Left ventricle myocardium inferior (tissue), 1 donor: ENCODE measurements around the gene STK36. TPM values are rescaled to one million over a fixed set of nuclear protein-coding genes. Genes with fewer than 3 reads are reported as not detected.

Source experiments
- DNase-seq: peaks from one replicate; pipeline ENCODE4 v3.0.0-alpha.2; 2020
- H3K27ac ChIP-seq: fragments of 200-600 bp; replicated peaks from 2 replicates; pipeline ENCODE4 v1.8.0; 2021
- H3K27me3 ChIP-seq: fragments of 200-600 bp; 2 replicates; pipeline ENCODE4 v1.8.0; 2021; ENCODE audit warnings: low read depth
- H3K36me3 ChIP-seq: fragments of 200-600 bp; 2 replicates; pipeline ENCODE4 v1.8.0; 2021
- H3K4me1 ChIP-seq: fragments of 200-600 bp; 2 replicates; pipeline ENCODE4 v1.8.0; 2021
- H3K4me3 ChIP-seq: fragments of 200-600 bp; 2 replicates; pipeline ENCODE4 v1.8.0; 2021; ENCODE audit warnings: mild to moderate bottlenecking, moderate library complexity
- H3K9me3 ChIP-seq: fragments of 200-600 bp; replicated peaks from 2 replicates; pipeline ENCODE4 v1.8.0; 2021
- CTCF ChIP-seq: fragments of 200-600 bp; IDR thresholded peaks from 2 replicates; pipeline ENCODE4 v1.8.0; 2021; ENCODE audit warnings: antibody characterized with exemption, mild to moderate bottlenecking, borderline replicate concordance
- intact Hi-C: fragments of 100-400 bp; cut with micrococcal nuclease; formaldehyde crosslinking; loops from one replicate; pipeline ENCODE4 v1.11.0; 2022
- long read RNA-seq: library from polyadenylated mRNA; unstranded; transcript quantifications from one replicate; pipeline ENCODE4 v2.0.0, GENCODE V29; 2021
- total RNA-seq: library from RNA; stranded (reverse); fragmentation: NEBNext Ultra II Directional; extraction: Animal tissue kit (Norgen Biotek cat#: 25700); gene quantifications from one replicate; pipeline ENCODE4 v1.2.1, GENCODE V29; 2021
- donor health status: DM: no; HTN: yes; CAD: no; lungs with severe emphysema.

The STK36 gene, protein sequence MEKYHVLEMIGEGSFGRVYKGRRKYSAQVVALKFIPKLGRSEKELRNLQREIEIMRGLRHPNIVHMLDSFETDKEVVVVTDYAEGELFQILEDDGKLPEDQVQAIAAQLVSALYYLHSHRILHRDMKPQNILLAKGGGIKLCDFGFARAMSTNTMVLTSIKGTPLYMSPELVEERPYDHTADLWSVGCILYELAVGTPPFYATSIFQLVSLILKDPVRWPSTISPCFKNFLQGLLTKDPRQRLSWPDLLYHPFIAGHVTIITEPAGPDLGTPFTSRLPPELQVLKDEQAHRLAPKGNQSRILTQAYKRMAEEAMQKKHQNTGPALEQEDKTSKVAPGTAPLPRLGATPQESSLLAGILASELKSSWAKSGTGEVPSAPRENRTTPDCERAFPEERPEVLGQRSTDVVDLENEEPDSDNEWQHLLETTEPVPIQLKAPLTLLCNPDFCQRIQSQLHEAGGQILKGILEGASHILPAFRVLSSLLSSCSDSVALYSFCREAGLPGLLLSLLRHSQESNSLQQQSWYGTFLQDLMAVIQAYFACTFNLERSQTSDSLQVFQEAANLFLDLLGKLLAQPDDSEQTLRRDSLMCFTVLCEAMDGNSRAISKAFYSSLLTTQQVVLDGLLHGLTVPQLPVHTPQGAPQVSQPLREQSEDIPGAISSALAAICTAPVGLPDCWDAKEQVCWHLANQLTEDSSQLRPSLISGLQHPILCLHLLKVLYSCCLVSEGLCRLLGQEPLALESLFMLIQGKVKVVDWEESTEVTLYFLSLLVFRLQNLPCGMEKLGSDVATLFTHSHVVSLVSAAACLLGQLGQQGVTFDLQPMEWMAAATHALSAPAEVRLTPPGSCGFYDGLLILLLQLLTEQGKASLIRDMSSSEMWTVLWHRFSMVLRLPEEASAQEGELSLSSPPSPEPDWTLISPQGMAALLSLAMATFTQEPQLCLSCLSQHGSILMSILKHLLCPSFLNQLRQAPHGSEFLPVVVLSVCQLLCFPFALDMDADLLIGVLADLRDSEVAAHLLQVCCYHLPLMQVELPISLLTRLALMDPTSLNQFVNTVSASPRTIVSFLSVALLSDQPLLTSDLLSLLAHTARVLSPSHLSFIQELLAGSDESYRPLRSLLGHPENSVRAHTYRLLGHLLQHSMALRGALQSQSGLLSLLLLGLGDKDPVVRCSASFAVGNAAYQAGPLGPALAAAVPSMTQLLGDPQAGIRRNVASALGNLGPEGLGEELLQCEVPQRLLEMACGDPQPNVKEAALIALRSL (N-terminal part only)
- 7.4 TPM for total RNA-seq
- long read RNA-seq, full-length matches to known transcripts, result 5 of 10 reads
- long read RNA-seq, partial matches to known transcripts, result 4 of 10 reads
- long read RNA-seq, other reads (novel, unspliced or antisense), result 1 of 10 reads

DNA sequence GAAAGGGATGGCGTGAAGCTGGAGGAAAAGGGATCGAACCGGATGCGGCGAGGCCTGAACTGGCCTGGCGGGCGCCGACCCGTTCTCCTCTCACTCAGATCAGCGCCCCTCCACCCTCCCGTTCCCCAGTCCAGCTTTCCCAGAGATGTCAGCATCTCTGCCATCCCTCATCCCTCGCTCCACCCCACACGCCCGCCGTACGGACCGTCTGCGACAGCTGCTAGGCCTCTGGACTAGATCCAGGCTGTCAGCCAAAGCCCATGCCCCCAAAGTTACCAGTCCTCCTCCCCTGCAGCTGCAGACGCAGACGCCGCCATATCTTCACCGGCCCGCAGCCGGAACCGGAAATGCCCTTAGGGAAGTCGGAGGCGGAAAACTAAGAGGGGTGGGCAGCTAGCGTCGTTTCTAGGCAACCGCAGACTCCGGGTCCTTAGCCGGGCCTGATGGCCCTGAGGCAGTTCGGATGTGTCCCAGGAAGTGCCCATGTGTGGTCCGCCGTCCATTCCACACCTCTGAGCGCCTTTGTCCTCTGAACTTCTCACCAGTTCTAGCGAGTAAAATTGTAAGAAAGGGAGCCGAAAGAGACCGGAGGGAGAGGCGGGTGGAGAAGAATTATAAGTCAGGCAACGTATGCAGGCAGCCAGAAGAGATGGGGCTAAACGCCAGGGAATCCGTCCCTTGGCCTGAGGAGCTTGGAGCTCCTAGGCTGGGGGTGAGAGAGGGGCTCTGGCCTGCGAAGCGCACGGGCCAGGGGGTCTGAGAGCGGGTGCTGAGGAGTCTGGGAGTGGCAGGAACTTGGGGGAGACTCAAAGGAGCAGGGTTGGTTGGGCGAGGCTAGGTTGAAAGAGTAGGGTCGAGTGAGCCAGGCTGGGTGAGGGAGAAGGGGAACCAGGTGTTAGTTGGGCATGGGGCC, at the start of gene STK36, which contains the start of gene RNF25:
Gene STK36, plus strand, starts transcription at position 433 of the 913 bp plus-strand sequence. CDS start 744 bp downstream, outside the sequence.
Gene RNF25, minus strand, starts transcription at position 349 of the 913 bp plus-strand sequence. Its CDS starts 32 bp downstream, at position 317.
- no peak for TF ChIP-seq CTCF
- Histone ChIP-seq H3K9me3 (no peaks in the 10 kb centered on the region), H3K27me3 (no peaks in the 10 kb centered on the region), H3K36me3 (peaks cover 27% of the 10 kb centered on the region), H3K27ac (peak within 1 kb of the TSS; percentile 83), H3K4me1 (peaks cover 23% of the 10 kb centered on the region), H3K4me3 (peak within 1 kb of the TSS; percentile 84)
- peak; percentile 82 for DNase-seq
- intact Hi-C loops, result no loop called here

DNA sequence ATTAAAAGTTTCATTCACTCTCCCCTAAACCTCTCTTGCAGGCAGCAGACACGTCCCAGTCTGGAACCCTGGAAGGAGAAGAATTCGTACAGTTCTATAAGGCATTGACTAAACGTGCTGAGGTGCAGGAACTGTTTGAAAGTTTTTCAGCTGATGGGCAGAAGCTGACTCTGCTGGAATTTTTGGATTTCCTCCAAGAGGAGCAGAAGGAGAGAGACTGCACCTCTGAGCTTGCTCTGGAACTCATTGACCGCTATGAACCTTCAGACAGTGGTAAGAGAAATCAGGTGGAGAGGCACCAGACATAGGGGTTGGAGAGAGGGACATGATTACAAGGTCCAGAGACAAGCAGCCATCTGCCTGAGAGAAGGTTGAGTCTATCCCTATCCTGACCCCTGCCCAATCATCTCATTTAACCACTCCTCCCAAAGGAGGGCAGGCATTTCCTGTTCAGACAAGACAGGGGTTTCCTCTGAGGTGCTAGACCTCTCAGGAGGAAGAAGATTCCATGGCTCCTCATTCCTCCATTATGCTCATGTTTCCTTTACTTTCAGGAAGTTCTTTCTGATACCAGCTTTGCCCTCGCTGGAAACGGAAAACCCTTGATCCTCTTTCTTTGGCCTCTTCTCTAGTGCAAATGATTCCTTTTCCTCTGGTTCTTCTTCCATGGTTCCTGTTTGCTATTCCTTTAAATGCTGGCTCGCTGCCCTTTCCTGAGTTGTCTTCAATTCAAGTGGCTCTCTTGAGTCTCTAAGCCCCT, 49.1 kb upstream of the STK36 start:
- H3K4me1 ChIP-seq, result peaks cover 8% of the 10 kb centered on the region
- no peak overlapping the region for H3K4me3 ChIP-seq
- TF ChIP-seq CTCF, result no peak
- no peaks in the 10 kb centered on the region for H3K36me3 ChIP-seq
- intact Hi-C loops, result no loop called here
- no peaks in the 10 kb centered on the region for H3K9me3 ChIP-seq
- no peak for DNase-seq
- H3K27ac ChIP-seq, result no peak overlapping the region
- H3K27me3 ChIP-seq, result no peaks in the 10 kb centered on the region

DNA sequence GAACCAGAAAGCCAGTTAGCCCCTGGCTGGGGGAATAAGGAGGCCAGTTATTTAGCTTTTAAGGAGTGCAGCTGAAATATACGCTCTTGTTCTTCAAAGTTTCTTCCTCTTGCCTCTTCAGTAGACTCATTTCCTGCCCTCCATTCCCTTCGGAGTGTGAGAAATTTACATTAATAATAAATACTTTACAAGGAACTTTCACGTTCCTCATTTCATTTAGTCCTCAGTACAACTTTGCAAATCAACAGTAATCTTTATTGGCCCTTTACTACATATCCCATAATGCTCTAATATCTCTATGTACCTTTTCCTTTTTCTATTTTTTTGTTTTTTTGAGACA, 48.5 kb upstream of the STK36 start:
- Histone ChIP-seq H3K36me3 (no peaks in the 10 kb centered on the region), H3K27ac (no peak overlapping the region), H3K27me3 (no peaks in the 10 kb centered on the region), H3K9me3 (no peaks in the 10 kb centered on the region), H3K4me3 (no peak overlapping the region), H3K4me1 (peaks cover 8% of the 10 kb centered on the region)
- no peak for TF ChIP-seq CTCF
- intact Hi-C loops, result no loop called here
- no peak for DNase-seq

DNA sequence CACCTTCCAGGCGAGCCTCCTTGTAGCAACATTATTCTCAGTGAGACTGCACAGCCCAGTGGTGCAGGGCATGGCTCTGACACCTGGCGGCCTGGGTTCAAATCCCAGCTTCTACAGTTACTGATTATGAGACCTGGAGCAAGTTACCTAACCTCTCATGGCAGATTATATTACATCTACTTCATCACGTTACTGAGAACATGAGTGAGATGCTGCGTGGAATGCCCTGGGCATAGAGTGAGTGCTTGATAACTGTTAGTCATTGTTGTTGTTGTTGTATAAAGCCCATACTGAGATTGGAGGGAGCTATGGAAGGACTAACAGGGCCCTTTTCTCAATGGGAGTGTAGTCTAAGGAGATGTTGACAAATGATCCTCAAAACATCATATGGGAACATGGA, 45.5 kb upstream of the STK36 start:
- Histone ChIP-seq H3K27ac (no peak overlapping the region), H3K36me3 (no peaks in the 10 kb centered on the region)
- intact Hi-C loops, result no loop called here

More for the DNA sequence above, 45.5 kb upstream of the STK36 start:
- no peak for TF ChIP-seq CTCF
- Histone ChIP-seq H3K9me3 (no peaks in the 10 kb centered on the region), H3K4me1 (peaks cover 8% of the 10 kb centered on the region), H3K4me3 (no peak overlapping the region), H3K27me3 (no peaks in the 10 kb centered on the region)
- no peak for DNase-seq
